Lower leg skin (tissue), 3 donors: ENCODE results near the gene ARL13B.

Source experiments
- CTCF ChIP-seq, 3 donors: fragments of 450-650 bp; IDR thresholded peaks; one replicate each; pipeline ENCODE4 v1.5.1; 2016; ENCODE audit warnings: antibody characterized with exemption in 3 of 3, mild to moderate bottlenecking in 3 of 3, moderate library complexity in 2 of 3
- POLR2A ChIP-seq, 2 donors: fragments of 450-650 bp; IDR thresholded peaks; one replicate each; pipeline ENCODE4 v1.6.1; 2016 to 2017; ENCODE audit warnings: antibody characterized with exemption in 2 of 2, mild to moderate bottlenecking in 1 of 2, moderate library complexity in 1 of 2

GRCh38 chr3:93984618-93985017, 4.7 kb downstream of the ARL13B start:
- TF ChIP-seq CTCF (IDR thresholded peaks at IDR 0.05) (no peak), POLR2A (IDR thresholded peaks at IDR 0.05) (no peak)
